ENCODE measurements around the gene MYH7.

MYH7 gene

GRCh38 chr14:23364164-23365035 lies 71.1 kb downstream of the MYH7 start:
- TF ChIP-seq CTCF (IDR thresholded peaks at IDR 0.05), result no peak
- no peaks in the 10 kb centered on the region for H3K4me1 ChIP-seq (ENCODE audit: control insufficient read depth in 1 of 2, insufficient read depth in 1 of 2, low read depth in 1 of 2, low read length in 1 of 2)
- no peak overlapping the region for H3K4me3 ChIP-seq (ENCODE audit: low read depth in 1 of 2, low read length in 1 of 2)
- no peaks in the 10 kb centered on the region for H3K9me3 ChIP-seq
- H3K36me3 ChIP-seq, result no peaks in the 10 kb centered on the region
- peaks cover 88% of the 10 kb centered on the region for H3K27me3 ChIP-seq
- H3K27ac ChIP-seq, result no peak overlapping the region

Data from neutrophil (primary cell).